WI38 (cell line): ENCODE measurements around the gene MTARC2.

Experiments used
- H3K4me3 ChIP-seq: 2 replicates; pipeline ENCODE4 v1.5.1; 2011; ENCODE audit warnings: low read depth, mild to moderate bottlenecking, control low read depth, low read length
- TF ChIP-seq, protein P1 (sequence below): IDR thresholded peaks from 2 replicates; pipeline ENCODE4 v1.5.1; 2012; ENCODE audit warnings: low read depth, mild to moderate bottlenecking, control low read depth, low read length

Gene MTARC2

DNA sequence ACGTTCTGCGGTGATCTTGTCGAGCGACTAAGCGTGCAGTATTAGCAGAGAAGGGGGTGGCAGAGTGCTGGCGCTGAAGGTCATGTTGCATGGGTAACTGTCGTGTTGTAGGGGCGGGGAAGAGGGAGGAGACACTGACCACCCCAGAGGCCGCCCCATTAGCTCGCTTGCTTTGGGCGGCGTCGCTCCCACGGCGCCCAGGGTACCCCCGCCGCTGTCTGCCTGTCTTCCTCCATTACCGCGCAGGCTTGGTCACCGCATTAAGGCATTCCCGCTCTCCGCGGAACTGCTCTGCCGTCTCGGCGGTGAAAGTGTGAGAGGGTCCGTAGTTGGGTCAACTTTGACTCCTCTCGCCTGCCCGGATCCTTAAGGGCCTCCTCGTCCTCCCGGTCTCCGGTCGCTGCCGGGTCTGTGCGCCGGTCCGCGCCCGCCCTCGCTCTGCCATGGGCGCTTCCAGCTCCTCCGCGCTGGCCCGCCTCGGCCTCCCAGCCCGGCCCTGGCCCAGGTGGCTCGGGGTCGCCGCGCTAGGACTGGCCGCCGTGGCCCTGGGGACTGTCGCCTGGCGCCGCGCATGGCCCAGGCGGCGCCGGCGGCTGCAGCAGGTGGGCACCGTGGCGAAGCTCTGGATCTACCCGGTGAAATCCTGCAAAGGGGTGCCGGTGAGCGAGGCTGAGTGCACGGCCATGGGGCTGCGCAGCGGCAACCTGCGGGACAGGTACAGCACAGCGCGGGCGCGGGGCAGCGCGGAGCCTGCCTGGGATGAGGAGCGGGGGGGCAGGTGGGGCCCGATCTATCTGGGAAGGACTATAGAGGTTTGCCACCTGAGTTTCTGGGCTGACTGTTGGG is at the start of gene MTARC2:
TSS of gene MTARC2 (plus strand) at position 234 of the 846 bp plus-strand sequence. CDS start at position 444, 210 bp downstream.
- peak within 1 kb of the TSS; percentile 63 for H3K4me3 ChIP-seq
- TF ChIP-seq, protein P1, sequence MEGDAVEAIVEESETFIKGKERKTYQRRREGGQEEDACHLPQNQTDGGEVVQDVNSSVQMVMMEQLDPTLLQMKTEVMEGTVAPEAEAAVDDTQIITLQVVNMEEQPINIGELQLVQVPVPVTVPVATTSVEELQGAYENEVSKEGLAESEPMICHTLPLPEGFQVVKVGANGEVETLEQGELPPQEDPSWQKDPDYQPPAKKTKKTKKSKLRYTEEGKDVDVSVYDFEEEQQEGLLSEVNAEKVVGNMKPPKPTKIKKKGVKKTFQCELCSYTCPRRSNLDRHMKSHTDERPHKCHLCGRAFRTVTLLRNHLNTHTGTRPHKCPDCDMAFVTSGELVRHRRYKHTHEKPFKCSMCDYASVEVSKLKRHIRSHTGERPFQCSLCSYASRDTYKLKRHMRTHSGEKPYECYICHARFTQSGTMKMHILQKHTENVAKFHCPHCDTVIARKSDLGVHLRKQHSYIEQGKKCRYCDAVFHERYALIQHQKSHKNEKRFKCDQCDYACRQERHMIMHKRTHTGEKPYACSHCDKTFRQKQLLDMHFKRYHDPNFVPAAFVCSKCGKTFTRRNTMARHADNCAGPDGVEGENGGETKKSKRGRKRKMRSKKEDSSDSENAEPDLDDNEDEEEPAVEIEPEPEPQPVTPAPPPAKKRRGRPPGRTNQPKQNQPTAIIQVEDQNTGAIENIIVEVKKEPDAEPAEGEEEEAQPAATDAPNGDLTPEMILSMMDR = no peak

DNA sequence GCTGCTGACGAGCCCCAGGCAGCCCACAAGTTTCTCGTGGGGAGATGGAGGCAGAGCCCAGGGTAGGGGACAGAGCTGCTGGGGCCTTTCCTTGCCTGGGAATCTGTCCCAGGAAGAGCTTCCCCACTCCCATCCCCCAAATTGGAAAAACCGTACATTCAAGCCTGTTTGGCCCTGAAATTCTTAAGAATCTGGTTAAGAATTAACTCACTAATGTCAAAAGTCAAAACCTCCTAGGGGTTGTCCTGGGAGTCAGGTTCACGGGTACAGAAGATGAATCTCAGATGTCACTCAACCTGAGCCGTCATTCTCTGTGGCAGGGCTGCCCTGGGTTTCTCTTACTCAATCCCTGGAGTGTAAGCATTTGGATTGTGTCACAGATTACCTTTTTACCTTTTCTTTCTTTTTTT is 49.5 kb upstream of the MTARC2 start:
- H3K4me3 ChIP-seq = no peak overlapping the region
- TF ChIP-seq, protein P1 = no peak

DNA sequence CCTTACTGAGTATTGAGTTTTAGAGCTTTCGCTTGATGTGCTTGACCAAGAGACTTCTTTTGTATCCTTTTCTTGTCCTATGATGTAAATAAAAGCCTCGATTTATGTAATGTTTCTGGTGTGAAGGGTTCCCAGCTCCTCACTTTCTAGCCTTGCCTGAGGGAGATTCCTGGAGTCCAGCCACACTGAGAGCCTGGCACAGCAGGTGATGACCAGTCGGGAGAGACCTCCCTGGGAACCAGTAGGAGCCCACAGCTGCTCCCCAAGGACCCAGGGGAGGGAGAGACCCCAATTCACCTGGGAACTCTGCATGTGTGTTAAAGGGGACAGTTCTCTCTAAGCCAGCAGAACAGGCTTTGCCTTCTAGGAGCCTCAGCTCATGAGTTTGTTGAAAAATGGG is 49.1 kb upstream of the MTARC2 start:
- TF ChIP-seq, protein P1 = no peak

DNA sequence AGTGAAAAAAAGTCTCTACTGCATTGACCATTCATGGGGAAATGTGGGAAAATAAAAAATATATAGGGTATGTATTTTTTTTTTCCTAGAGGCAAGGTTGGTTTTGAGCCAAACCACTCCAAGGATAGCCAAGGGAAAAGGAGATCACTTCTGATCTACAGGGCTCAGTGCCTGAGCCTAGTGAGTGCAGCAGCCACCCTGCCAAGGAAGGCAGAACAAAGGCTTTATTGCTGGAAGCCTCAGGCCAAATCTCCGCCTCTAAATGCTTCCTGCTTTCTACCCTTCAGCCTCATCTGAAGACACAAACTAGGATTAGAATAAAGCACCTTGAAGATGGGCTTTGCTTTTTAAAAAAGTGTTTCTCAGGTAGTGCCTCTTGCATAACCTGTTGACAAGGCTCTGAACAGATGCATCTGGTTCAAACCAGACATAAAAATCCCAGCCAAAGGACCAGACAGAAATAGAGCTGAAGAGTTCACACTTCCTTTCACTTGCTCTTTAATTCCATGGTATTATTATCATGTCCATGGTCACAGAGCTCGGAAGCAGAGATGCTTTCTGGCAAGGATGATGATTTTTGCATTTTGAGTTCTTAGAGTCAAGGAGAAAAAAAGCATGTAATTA is 47.5 kb upstream of the MTARC2 start:
- TF ChIP-seq, protein P1 = no peak
- no peak overlapping the region for H3K4me3 ChIP-seq

More for the DNA sequence above, 49.1 kb upstream of the MTARC2 start:
- no peak overlapping the region for H3K4me3 ChIP-seq

DNA sequence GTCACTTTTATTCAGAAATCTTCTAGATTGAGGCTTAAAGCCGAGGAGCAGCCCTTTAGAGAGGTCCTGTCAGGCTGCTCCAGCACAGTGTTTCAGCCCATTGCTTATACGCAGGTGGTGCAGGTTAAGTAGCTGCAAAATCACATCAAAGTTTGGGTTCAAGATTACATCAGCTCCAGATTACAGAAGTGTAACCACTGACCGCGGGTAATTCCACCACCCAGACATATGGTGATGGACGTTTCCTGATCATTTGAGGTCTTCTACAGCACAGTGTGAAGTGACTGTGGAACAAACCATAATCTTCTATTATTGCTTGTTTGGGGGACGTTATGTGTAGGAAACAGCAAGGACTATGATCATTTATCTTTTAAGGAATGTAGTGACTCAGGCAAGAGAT is 46.1 kb upstream of the MTARC2 start:
- no peak overlapping the region for H3K4me3 ChIP-seq
- TF ChIP-seq, protein P1 = no peak

DNA sequence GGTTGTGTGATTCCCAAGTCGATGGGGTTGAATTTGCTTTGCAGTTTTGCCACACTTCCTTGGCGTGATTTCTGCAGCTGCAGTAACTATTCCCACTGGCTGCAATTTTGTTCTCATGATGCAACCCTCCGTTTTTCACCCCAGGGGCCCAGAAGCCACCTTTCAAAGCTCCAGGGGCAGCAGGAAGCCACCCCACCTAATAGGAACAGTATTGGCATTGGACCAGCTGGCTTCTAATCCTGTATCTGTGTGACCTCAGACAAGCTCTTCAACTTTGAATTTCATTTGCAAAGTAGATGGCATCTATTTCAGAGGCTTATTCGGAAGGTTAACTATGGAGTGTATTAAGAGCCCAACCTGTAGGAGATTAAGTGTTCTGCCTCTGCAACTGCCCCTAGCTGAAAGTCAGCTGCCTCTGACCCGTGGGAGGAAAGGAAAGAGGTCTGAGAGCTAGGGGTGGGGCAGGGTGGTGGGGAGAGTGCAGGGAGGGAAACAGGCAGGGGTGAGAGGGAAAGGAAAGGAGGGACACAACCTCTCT is 45.3 kb upstream of the MTARC2 start:
- H3K4me3 ChIP-seq = no peak overlapping the region
- TF ChIP-seq, protein P1 = no peak

DNA sequence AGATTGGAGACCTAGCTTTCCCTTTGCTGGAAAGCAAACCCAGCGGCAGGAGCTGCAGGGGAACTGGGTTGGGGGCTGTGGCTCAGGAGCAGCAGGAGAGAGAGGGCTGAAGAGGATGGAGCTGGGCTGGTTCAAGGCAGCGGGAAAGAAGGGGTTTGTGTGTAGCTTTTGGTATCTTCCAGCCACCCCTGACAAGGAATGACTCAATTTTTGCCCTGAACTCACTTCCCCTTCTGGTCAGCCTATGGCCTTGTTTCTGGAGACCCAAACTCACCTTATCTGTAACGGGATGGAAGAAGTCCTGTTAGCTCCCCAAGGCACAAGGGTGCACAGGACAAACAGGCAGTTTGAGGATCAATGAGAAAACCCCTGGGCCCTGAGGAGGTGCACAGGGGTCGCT is 44.8 kb upstream of the MTARC2 start:
- TF ChIP-seq, protein P1 = no peak
- no peak overlapping the region for H3K4me3 ChIP-seq
